Activated naive CD8-positive, alpha-beta T cell treated with anti-CD3 and anti-CD28 coated beads, Interleukin-2, amount 50 U/mL, for 16 hours (primary cell): Measurements from ENCODE around the gene PTPRB.
A peak's percentile ranks its signal among the peaks of the same experiment; 100 is the strongest.

Source experiments
- DNase-seq: peaks from one replicate; pipeline ENCODE4 v3.0.0-alpha.2; 2020; ENCODE audit warnings: low read depth, low spot score

Gene PTPRB

DNA sequence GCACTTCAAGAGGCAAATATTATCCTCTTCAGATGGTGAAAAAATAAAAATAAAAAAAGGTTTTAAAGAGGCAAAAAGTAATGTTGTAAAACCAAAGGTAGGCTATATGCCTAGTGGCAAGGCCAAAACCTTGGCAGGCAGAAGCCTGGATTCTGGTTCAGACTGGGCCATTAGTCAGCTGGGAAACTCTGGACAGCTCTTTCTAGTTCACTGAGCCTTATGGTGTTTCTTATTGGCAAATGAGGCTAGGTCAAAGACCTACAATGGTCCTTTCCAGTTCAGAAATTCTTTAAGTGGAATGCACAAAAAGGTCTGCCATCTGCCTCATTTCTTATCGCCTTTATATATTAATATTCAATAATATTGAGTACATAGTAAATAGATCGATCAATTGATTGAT lies 44.6 kb downstream of the PTPRB start:
- no peak for DNase-seq

- no peak for DNase-seq
These were observed 46.5 kb downstream of the PTPRB start for GRCh38 chr12:70590549-70591226.

GRCh38 chr12:70590051-70590450 lies 47.2 kb downstream of the PTPRB start:
- DNase-seq, result peak; percentile 4

DNA sequence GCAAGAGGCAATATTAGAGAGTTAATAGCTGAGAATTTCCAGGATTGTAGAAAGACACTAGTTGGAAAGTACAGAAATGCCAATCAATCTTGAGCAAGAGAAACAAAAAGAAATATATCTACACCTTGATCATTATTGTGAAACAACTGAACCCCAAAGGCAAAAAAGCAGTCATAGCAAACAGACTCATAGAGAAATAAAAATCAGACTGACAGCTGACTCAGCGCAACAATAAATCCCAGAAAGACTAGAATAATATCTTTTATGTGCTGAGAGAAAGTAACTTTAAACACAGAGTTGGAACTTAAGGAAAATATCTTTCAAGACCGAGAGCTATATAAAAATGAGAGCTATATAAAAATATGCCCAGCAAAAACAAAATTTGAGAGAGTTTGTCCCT lies 52.9 kb downstream of the PTPRB start:
- DNase-seq, result no peak

GRCh38 chr12:70583251-70583650 lies 54.0 kb downstream of the PTPRB start:
- DNase-seq, result no peak

DNA sequence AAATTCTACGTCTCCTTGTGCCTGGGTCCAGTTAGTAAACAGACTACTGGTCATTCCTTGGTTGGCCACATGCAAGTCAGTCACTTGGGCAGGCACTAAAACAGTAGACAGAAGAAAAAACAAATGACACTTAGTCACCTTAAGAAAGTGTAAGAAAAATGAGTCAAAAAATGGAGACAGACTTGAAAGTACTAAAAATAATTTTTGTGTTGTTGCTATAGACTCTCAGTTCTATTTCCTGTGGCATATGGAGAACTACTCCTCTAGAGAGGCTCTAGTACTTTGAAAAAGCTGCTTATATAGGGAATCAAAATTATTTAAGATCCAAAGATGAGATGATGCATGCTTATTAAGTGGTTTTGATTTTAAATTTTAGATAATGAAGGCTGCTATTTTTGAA lies 56.0 kb downstream of the PTPRB start:
- no peak for DNase-seq

DNA sequence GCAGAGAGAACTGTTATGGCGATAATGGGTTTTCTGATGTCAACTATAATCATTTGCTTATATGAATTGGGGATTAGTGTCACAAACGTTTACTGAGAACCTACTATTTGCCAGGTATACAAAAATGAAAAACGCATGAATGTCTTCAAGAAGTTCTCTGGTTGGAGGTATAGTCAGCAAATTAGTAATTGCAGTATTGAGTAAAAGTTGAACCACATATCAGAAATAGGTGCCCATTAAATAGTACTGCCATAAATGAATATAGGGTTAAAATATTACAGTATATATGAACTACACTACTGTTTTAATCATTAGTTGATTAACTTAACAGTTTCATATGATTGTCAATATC lies 60.0 kb downstream of the PTPRB start:
- DNase-seq, result no peak

DNA sequence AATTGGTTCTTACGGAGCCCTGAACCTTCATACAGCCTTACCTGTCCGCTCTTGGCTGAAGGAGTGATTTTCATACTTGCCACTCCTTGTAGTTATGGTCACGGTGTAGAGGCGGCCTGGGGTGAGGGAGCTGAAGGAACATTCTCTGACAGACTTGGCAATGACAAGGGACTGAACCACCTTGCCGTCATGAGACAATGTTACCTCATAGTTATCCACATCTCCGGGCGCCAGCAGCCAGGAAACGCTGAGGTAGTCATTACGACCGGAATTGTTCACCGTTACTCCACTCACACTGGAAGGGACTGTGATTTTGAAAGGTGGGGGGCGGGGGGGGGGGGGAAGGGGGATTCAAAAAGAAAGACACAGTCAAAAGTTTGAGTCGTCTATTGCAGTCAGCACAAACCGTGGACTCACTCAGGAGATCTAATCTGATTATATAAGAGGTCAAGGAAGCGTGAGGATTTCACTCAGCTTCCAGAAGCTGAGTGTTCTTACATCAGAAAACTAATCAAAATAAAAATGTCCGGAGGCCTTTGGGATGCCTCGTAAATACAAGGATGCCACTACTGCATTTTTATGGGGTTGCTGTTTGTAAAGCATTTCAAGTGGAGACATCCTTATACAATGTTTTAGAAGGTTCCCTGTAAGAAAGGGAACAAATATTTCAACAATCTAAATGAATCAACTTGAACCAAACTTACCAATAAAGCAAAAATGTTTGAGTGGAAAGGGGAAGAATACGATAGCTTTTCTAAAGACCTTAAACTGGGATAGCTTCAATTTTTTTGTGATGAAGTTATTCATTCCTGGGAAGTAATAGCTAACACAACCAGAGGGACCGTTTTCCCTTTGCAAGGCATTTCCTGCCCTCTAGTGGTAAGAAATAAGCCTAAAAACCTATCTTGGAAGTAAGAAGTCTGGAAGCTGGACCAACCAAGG lies 60.6 kb downstream of the PTPRB start:
- DNase-seq, result no peak

DNA sequence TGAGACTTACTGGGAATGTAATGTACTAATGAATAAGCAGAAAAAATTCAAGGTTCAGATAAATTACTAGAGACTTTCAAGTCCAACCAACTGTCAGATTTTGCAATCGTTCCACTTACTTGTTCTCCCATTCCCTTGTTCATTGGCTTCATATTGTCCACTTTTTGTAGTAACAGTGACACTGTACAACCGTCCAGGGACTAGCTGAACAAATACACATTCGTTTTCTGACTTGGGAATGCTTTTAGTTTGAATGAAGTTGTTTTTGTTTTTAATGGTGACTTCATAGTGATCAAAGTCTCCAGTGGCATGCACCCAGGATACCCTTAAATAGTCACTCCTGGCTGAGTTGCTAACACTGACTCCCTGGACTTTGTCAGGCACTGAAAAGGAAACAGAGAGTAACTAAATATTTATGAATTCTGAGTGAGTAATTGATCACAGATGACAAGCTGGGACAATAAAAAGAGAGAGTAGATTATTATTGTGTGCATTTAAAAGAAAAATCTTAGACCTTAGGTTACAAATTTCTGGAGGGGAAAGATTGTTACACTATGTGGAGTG lies 65.4 kb downstream of the PTPRB start:
- DNase-seq, result no peak

- DNase-seq, result no peak
These were observed 66.2 kb downstream of the PTPRB start for GRCh38 chr12:70571029-70571428.

- DNase-seq, result no peak
These were observed 75.7 kb downstream of the PTPRB start for GRCh38 chr12:70561550-70561949.

DNA sequence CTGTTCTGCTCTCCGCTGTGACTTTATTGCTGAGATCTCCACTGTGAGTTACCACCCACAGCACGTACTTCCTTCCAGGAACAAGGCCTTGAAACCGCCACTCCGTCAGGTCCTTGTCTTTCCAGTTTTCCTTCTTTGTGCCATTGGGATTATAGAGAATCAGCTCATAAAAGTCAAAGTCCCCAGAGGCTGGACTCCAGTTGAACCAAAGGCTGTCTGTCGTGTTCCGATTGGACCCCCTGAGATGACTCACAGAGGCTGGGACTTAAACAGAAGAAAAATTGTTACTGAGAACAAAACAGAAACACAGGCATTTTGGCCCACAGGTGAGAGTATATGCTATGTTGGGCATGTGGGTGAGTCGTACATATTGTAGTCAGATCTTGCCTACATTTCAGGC lies 76.6 kb downstream of the PTPRB start:
- DNase-seq, result no peak

DNA sequence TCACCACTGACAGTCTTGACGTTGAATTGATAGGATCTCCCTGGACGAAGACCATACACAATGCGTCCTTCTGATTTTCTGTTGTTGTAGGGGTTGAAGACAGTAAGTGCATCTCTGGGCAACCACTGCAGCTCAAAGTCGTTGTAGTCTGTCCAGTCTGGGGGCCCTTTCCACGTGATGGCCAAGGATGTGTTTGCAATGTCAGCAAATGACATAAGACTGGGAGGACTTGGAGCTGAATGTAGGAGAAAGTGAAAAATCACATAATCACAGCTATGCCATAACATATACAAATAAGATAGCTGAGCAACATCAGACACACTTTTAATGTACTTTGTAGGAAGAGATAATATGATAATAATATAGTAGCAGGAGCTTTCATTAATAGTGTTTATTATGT lies 77.8 kb downstream of the PTPRB start:
- no peak for DNase-seq

DNA sequence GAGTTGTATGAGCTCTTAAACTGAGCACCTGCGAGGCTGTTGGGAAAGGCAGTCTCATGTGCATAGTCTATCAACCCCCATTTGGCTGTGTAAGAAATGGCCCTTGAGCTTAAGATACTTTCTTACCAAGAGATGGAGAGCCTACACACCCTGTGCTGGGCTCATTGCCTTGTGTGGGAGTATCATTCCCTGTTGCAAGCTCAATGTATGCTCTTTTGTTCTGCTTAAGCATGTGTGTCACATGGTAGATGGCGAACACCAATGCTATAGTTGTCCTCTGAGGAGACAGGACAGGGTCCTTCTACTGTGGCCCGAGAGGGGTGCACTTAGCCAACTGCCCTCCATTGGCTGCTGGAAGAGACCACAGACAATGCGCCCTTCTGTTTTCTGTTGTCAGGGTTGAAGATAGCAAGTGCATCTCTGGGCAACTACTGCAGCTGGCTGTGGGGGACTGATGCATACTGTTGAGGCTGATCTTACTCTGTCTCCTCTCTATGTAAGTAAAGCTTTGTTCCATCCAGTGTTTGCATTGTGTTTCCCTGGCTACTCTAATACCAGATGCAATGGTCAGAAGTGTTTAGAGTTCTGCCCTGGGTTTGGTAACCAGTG lies 79.5 kb downstream of the PTPRB start:
- DNase-seq, result no peak

- no peak for DNase-seq
These were observed 80.9 kb downstream of the PTPRB start for GRCh38 chr12:70556179-70556869.

- no peak for DNase-seq
These were observed 82.1 kb downstream of the PTPRB start for GRCh38 chr12:70555081-70555480.

DNA sequence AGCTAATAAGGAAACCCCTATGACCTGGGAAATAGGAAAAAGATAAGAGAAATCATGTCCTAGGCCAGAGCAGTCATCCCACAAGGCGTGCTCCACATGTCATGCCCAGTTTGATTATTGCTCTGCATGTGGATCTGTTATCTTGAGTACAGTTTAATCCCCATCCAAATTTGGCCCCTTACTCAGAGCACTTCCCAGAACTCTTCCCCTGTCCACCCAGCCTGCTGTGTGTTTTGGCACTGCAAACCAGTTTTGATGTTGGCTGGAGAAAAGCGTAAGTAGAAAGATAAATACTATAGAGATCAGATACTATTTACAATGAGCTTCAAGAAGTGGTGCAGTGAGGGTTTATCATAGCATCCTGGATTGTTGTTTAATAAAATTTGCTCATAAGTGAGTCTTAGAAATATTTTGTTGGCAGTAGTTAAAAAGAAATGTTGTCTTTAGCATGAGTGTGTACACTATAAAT lies 83.8 kb downstream of the PTPRB start:
- DNase-seq, result no peak

DNA sequence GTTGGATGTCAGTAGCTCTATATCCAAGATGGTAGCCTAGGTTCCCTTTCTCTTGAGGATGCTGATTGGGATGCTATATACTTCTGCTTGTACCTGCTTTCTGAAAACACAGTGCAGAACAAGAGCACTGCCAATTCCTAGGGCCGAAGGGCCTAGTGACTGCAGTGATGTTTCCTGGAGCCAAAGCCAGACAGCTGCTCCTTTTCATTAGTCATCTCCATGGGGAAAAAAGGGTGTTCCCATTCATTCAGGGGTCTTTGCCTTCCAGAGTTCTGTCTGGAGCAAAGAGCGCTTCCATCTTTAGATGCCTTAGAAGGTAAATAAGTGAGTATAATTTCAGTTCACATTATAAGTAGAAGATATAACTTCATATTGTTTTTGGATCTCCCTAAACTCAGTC lies 85.5 kb downstream of the PTPRB start:
- no peak for DNase-seq

GRCh38 chr12:70550180-70550577 lies 87.0 kb downstream of the PTPRB start:
- no peak for DNase-seq

GRCh38 chr12:70549340-70550179 lies 87.7 kb downstream of the PTPRB start:
- DNase-seq, result no peak

DNA sequence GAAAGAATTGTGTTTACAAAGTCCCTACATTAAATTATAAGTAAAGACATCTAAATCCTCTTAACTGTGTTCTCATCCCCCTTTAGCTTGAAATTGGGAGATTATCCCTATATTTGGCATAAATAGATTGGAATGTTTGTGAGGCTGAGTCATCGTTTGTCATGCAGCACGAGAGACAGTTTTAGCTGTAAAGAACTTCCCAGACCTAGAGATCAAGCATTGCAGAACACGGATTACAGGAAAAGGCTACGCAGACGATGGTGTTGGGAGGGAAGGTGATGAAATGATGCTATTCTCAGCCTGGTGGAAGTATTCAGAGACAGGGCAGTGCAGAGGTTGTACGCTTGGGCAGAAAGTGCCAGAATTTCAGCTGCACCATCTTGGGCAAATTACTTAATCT lies 93.8 kb downstream of the PTPRB start:
- DNase-seq, result no peak
